ENCODE measurements around the gene TBC1D1. TPM values are rescaled to one million over a fixed set of nuclear protein-coding genes. Genes with fewer than 3 reads are reported as not detected.

The TBC1D1 gene
- total RNA-seq, 2 experiments from 2014 or later, result 40.7 to 46.5 TPM

DNA sequence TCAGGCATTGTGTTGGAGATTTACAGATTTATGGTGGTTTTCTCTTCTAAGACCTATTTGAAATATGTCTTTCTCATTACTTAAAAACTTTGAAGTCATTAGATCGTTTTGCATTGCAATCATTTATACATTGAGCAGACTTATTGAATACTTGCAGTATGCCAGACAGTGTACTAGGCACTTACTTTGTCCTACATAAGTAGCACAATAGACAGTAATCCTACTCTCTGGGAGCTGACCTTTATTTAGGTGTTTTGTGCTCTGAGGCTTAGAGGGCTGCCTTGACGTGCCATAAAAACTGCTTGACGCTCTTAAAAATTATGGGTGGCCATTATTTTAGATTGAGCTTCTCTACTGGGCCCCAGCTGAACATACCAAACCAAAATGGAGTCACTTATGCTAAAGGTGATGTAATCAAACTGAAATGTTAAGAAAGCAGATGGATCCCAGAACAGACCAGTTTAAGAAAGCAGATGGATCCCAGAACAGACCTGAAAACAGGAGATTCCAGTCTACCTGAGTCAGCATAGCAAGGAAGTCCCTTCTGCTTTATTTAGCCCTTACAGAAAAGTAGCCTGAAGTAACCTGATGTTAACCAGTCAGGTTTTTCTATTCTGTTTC lies 111.7 kb downstream of the TBC1D1 start:
- Histone ChIP-seq H3K27me3 (ENCODE audit: control insufficient read depth in 1 of 2, insufficient read depth in 2 of 2, low read length in 2 of 2) (no peaks in the 10 kb centered on the region), H3K9me3 (ENCODE audit: control insufficient read depth in 1 of 2, insufficient read depth in 1 of 2, low read length in 2 of 2) (no peaks in the 10 kb centered on the region), H3K4me3 (ENCODE audit: low read length) (no peak overlapping the region), H3K4me1 (ENCODE audit: insufficient read depth, low read length) (peaks cover 11% of the 10 kb centered on the region), H3K36me3 (ENCODE audit: insufficient read depth, low read length) (no peaks in the 10 kb centered on the region), H3K27ac (ENCODE audit: low read depth in 1 of 2, low read length in 2 of 2) (no peak overlapping the region)
- no peak overlapping the region for H3K27ac Mint-ChIP-seq
- no peaks in the 10 kb centered on the region for H3K9me3 Mint-ChIP-seq
- peak in 1 of 14 experiments; percentile 3 for DNase-seq
- no peak for ATAC-seq (ENCODE audit: poor library complexity)
- no peaks in the 10 kb centered on the region for H3K36me3 Mint-ChIP-seq (ENCODE audit: low read depth)
- H3K27me3 Mint-ChIP-seq, result no peaks in the 10 kb centered on the region
- POLR2A ChIA-PET, result no interaction called here
- H3K4me1 Mint-ChIP-seq (ENCODE audit: low read depth), result peaks cover 54% of the 10 kb centered on the region
- CTCF ChIA-PET, result no interaction called here
- intact Hi-C loops (cut with DNase I, micrococcal nuclease), result no loop called here
- H3K4me3 Mint-ChIP-seq, result no peak overlapping the region
- TF ChIP-seq CTCF (IDR thresholded peaks at IDR 0.05), result no peak

GRCh38 chr4:38003102-38003501 lies 112.2 kb downstream of the TBC1D1 start:
- Mint-ChIP-seq H3K4me3 (no peak overlapping the region), H3K27ac (no peak overlapping the region), H3K27me3 (no peaks in the 10 kb centered on the region), H3K9me3 (no peaks in the 10 kb centered on the region), H3K4me1 (ENCODE audit: low read depth) (peaks cover 50% of the 10 kb centered on the region), H3K36me3 (ENCODE audit: low read depth) (no peaks in the 10 kb centered on the region)
- POLR2A ChIA-PET, result no interaction called here
- TF ChIP-seq CTCF (IDR thresholded peaks at IDR 0.05), result no peak
- H3K27ac ChIP-seq (ENCODE audit: low read depth in 1 of 2, low read length in 2 of 2), result no peak overlapping the region
- peak in 1 of 14 experiments; percentile 65 for DNase-seq
- H3K36me3 ChIP-seq (ENCODE audit: insufficient read depth, low read length), result no peaks in the 10 kb centered on the region
- intact Hi-C loops (cut with DNase I, micrococcal nuclease), result no loop called here
- peaks cover 11% of the 10 kb centered on the region for H3K4me1 ChIP-seq (ENCODE audit: insufficient read depth, low read length)
- H3K9me3 ChIP-seq (ENCODE audit: control insufficient read depth in 1 of 2, insufficient read depth in 1 of 2, low read length in 2 of 2), result no peaks in the 10 kb centered on the region
- no peak overlapping the region for H3K4me3 ChIP-seq (ENCODE audit: low read length)
- CTCF ChIA-PET, result no interaction called here
- no peak for ATAC-seq (ENCODE audit: poor library complexity)
- no peaks in the 10 kb centered on the region for H3K27me3 ChIP-seq (ENCODE audit: control insufficient read depth in 1 of 2, insufficient read depth in 2 of 2, low read length in 2 of 2)

GRCh38 chr4:38003628-38004027 lies 112.7 kb downstream of the TBC1D1 start:
- no peak for TF ChIP-seq CTCF (IDR thresholded peaks at IDR 0.05)
- no peaks in the 10 kb centered on the region for H3K36me3 Mint-ChIP-seq (ENCODE audit: low read depth)
- no peaks in the 10 kb centered on the region for H3K27me3 ChIP-seq (ENCODE audit: control insufficient read depth in 1 of 2, insufficient read depth in 2 of 2, low read length in 2 of 2)
- H3K9me3 Mint-ChIP-seq, result no peaks in the 10 kb centered on the region
- DNase-seq (no peak), ATAC-seq (ENCODE audit: poor library complexity) (no peak)
- no peaks in the 10 kb centered on the region for H3K36me3 ChIP-seq (ENCODE audit: insufficient read depth, low read length)
- H3K4me3 ChIP-seq (ENCODE audit: low read length), result no peak overlapping the region
- H3K4me1 ChIP-seq (ENCODE audit: insufficient read depth, low read length), result peaks cover 11% of the 10 kb centered on the region
- intact Hi-C loops (cut with DNase I, micrococcal nuclease), result no loop called here
- H3K9me3 ChIP-seq (ENCODE audit: control insufficient read depth in 1 of 2, insufficient read depth in 1 of 2, low read length in 2 of 2), result no peaks in the 10 kb centered on the region
- no peak overlapping the region for H3K27ac ChIP-seq (ENCODE audit: low read depth in 1 of 2, low read length in 2 of 2)
- CTCF ChIA-PET, result no interaction called here
- H3K27ac Mint-ChIP-seq, result no peak overlapping the region
- H3K4me1 Mint-ChIP-seq (ENCODE audit: low read depth), result peaks cover 50% of the 10 kb centered on the region
- no peaks in the 10 kb centered on the region for H3K27me3 Mint-ChIP-seq
- no peak overlapping the region for H3K4me3 Mint-ChIP-seq
- POLR2A ChIA-PET, result no interaction called here

All from CD4-positive, alpha-beta T cell (primary cell).